Transverse colon (tissue), 4 donors: ENCODE results near the gene DDB1. TPM values are rescaled to one million over a fixed set of nuclear protein-coding genes. Genes with fewer than 3 reads are reported as not detected.

Experiments
- DNase-seq: peaks from one replicate; pipeline ENCODE4 v3.0.0-alpha.2; 2019
- H3K27ac ChIP-seq, 4 donors: fragments of 200-600 bp; sonication (generic); 2 replicates each; pipeline ENCODE4 v1.5.1; 2016 to 2018; ENCODE audit warnings: inconsistent platforms in 4 of 4
- H3K27me3 ChIP-seq: fragments of 200-600 bp; sonication (generic); 2 replicates; pipeline ENCODE4 v1.5.1; 2017; ENCODE audit warnings: inconsistent platforms
- H3K36me3 ChIP-seq, 4 donors: fragments of 200-600 bp; sonication (generic); 2 replicates each; pipeline ENCODE4 v1.5.1; 2017 to 2019; ENCODE audit warnings: inconsistent platforms in 4 of 4
- H3K4me1 ChIP-seq, 4 donors: fragments of 200-600 bp; sonication (generic); 2 replicates each; pipeline ENCODE4 v1.5.1; 2017 to 2020; ENCODE audit warnings: inconsistent platforms in 4 of 4
- H3K4me3 ChIP-seq, 4 donors: fragments of 200-600 bp; sonication (generic); 1 replicate in 1 of 4; 2 replicates in 3 of 4; pipeline versions ENCODE4 v1.5.1 to v1.6.1; 2017 to 2019; ENCODE audit warnings: inconsistent platforms in 4 of 4
- H3K9me3 ChIP-seq, 2 donors: fragments of 200-600 bp; sonication (generic); 2 replicates each; pipeline ENCODE4 v1.5.1; 2017 to 2019; ENCODE audit warnings: inconsistent platforms in 2 of 2
- CTCF ChIP-seq, 5 experiments: fragments of 200-600 bp in 3 of 5; fragments of 450-650 bp in 2 of 5; sonication (generic) in 3 of 5; IDR thresholded peaks; 1 replicate in 2 of 5; 2 replicates in 3 of 5; pipeline ENCODE4 v1.5.1; 2016 to 2017; ENCODE audit warnings: antibody characterized with exemption in 5 of 5, inconsistent platforms in 3 of 5, mild to moderate bottlenecking in 2 of 5, moderate library complexity in 1 of 5
- EP300 ChIP-seq: sonication (generic); formaldehyde crosslinking; IDR thresholded peaks from one replicate; pipeline ENCODE4 v1.6.1; 2017; ENCODE audit warnings: antibody characterized with exemption, low read depth
- POLR2A ChIP-seq: fragments of 450-650 bp; IDR thresholded peaks from one replicate; pipeline ENCODE4 v1.6.1; 2016; ENCODE audit warnings: antibody characterized with exemption, mild to moderate bottlenecking, moderate library complexity
- POLR2AphosphoS5 ChIP-seq, 3 donors: sonication (generic); formaldehyde crosslinking; IDR thresholded peaks; one replicate each; pipeline ENCODE4 v1.6.1; 2016; ENCODE audit warnings: antibody characterized with exemption in 3 of 3
- WGBS, 2 donors: methylation state at CpG; one replicate each; pipeline ENCODE4 v1.1.5; 2018; ENCODE audit warnings: low coverage in 1 of 2; 5-methylcytosine and 5-hydroxymethylcytosine counted together
- in situ Hi-C, 4 donors: fragments of 200-750 bp; cut with MboI; loops; one replicate each; pipeline versions ENCODE4 v1.15.0 to v1.15.1; 2017; ENCODE audit warnings: low sequenced_read_pairs in 3 of 4, low pct_ligation_motif_present in 1 of 4, low pct_unique_long_range_greater_than_20kb in 1 of 4
- intact Hi-C: fragments of 100-400 bp; cut with DNase I; formaldehyde crosslinking; loops from one replicate; pipeline ENCODE4 v1.15.1; 2023; ENCODE audit warnings: low total_unique reads
- total RNA-seq, 4 donors: library from RNA; depleted of rRNA; stranded (reverse); fragments of >200 nt; gene quantifications; one replicate each; pipeline ENCODE4 v1.1.0, GENCODE V29; 2016

DDB1 gene
- total RNA-seq, 4 donors from 2014 or later = 105 to 127 (median 123) TPM

GRCh38 chr11:61354208-61354607, 21.3 kb upstream of the DDB1 start:
- Histone ChIP-seq H3K27me3 (no peaks in the 10 kb centered on the region), H3K27ac (peak overlapping the region in 3 of 4 donors; percentile 30 to 65 (median 63)), H3K4me3 (no peak overlapping the region), H3K4me1 (peaks cover 0 to 43% (median 17%) of the 10 kb centered on the region in 4 donors), H3K36me3 (peaks cover 0 to 19% (median 8%) of the 10 kb centered on the region in 4 donors), H3K9me3 (no peaks in the 10 kb centered on the region)
- 71 to 74% methylated on average over 2 of the region's 2 CpGs for WGBS, 2 donors
- intact Hi-C loops (no loop called here), in situ Hi-C loops (no loop called here)
- TF ChIP-seq CTCF (IDR thresholded peaks at IDR 0.05) (no peak), POLR2AphosphoS5 (IDR thresholded peaks at IDR 0.05) (no peak), POLR2A (no peak)
- no peak for DNase-seq

DNA sequence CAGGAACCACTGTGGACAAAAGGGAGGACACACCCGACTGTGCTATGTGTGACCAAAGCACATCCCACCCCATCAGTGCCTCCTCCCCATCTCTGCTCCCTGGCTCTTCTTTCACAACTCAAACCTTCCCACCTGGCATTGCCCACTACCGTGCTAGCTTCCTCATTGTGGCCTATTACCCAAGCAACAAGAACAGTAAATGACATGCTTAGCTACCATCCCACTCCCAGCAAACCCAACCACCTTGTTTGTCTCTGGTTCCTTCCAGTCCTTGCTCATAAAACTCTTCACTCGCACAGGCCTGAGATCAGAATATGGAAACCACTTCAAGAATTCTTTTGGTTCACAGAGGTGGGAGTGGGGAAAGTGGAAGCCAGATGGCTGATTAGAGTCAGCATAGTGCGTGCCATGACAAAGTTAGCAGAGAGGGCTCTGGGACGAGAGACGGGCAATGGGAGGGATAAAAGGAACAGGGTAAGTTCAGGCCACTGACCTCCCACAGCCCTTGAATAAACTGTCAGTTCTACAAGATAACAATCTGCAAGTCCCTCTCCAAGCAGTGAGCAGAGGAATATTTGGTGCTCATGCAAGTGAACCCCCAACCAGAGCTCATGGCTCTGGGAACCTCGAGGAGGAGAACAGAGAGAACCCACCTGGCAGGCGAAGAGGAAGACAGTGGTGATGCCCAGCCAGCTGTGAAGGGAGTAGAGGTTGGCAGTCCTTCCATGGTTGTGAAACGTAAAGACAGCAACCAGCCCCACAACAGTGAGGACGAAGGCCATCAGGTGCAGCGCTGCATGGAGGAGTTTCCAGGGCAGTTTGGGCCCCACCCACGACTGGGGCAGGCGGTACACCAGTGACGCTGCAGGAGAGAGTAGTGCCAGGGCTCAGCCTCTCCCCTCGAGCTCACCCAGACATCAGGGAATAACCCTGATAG, 20.5 kb upstream of the DDB1 start:
- intact Hi-C loops = no loop called here
- in situ Hi-C loops = no loop called here
- Histone ChIP-seq H3K27ac (peak overlapping the region in 3 of 4 donors; percentile 30 to 65 (median 63)), H3K27me3 (no peaks in the 10 kb centered on the region), H3K4me3 (no peak overlapping the region), H3K4me1 (peaks cover 0 to 35% (median 10%) of the 10 kb centered on the region in 4 donors), H3K9me3 (no peaks in the 10 kb centered on the region), H3K36me3 (peaks cover 0 to 21% (median 10%) of the 10 kb centered on the region in 4 donors)
- DNase-seq = peak; percentile 57
- TF ChIP-seq CTCF (IDR thresholded peaks at IDR 0.05) (no peak), POLR2AphosphoS5 (IDR thresholded peaks at IDR 0.05) (no peak), POLR2A (no peak), EP300 (no peak)
- 74 to 84% methylated on average over 5 to 15 of the region's 15 CpGs for WGBS, 2 donors

DNA sequence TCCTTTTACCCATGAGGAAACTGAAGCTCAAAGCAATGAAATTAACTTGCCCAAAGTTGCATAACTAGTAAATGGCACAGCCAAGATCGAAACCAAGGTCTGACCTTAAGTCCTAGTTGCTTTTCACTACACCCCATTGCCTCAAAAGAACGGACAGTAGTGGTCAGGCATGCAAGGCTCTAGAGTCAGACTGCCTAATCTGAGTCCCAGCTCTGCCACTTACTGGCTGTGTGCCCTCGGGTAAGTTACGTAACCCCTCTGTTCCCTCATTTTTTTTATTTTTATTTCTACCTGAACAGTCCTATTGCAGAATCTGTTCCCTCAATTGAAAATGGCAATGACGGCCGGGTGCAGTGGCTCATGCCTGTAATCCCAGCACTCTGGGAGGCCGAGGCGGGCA, 19.1 kb upstream of the DDB1 start:
- Histone ChIP-seq H3K27me3 (no peaks in the 10 kb centered on the region), H3K27ac (no peak overlapping the region), H3K4me3 (no peak overlapping the region), H3K9me3 (no peaks in the 10 kb centered on the region), H3K4me1 (peaks cover 0 to 24% (median 6%) of the 10 kb centered on the region in 4 donors), H3K36me3 (peaks cover 0 to 21% (median 10%) of the 10 kb centered on the region in 4 donors)
- in situ Hi-C loops (no loop called here), intact Hi-C loops (no loop called here)
- WGBS, 2 donors = 79 to 85% methylated on average over 6 to 8 of the region's 8 CpGs
- no peak for TF ChIP-seq POLR2AphosphoS5 (IDR thresholded peaks at IDR 0.05)
- no peak for TF ChIP-seq POLR2A
- no peak for TF ChIP-seq CTCF (IDR thresholded peaks at IDR 0.05)
- TF ChIP-seq EP300 = no peak
- no peak for DNase-seq

GRCh38 chr11:61350803-61351202, 17.9 kb upstream of the DDB1 start:
- in situ Hi-C loops (no loop called here), intact Hi-C loops (no loop called here)
- no peak overlapping the region for H3K27ac ChIP-seq
- no peaks in the 10 kb centered on the region for H3K27me3 ChIP-seq
- peaks cover 0 to 21% (median 10%) of the 10 kb centered on the region in 4 donors for H3K36me3 ChIP-seq
- 82 to 100% methylated on average over 1 to 8 of the region's 8 CpGs for WGBS, 2 donors
- DNase-seq = no peak
- peaks cover 0 to 29% (median 12%) of the 10 kb centered on the region in 4 donors for H3K4me1 ChIP-seq
- H3K9me3 ChIP-seq = no peaks in the 10 kb centered on the region
- TF ChIP-seq EP300 (no peak), POLR2AphosphoS5 (IDR thresholded peaks at IDR 0.05) (no peak), POLR2A (no peak), CTCF (IDR thresholded peaks at IDR 0.05) (no peak)
- H3K4me3 ChIP-seq = no peak overlapping the region
